Uterus (tissue), 4 donors: ENCODE measurements around the gene CD300LG. TPM values are rescaled to one million over a fixed set of nuclear protein-coding genes. Genes with fewer than 3 reads are reported as not detected.

Experiments used
- DNase-seq, 2 donors: peaks; one replicate each; pipeline ENCODE4 v3.0.0-alpha.2; 2019 to 2020
- H3K27ac ChIP-seq, 2 donors: fragments of 200-600 bp; sonication (generic); 1 replicate in 1 of 2; 2 replicates in 1 of 2; pipeline ENCODE4 v1.5.1; 2016 to 2018
- H3K27me3 ChIP-seq, 2 donors: fragments of 200-600 bp; sonication (generic); one replicate each; pipeline ENCODE4 v1.5.1; 2018 to 2019; ENCODE audit warnings: control low read depth in 1 of 2
- H3K36me3 ChIP-seq, 2 donors: fragments of 200-600 bp; sonication (generic); one replicate each; pipeline ENCODE4 v1.5.1; 2019; ENCODE audit warnings: control low read depth in 1 of 2
- H3K4me1 ChIP-seq, 2 donors: fragments of 200-600 bp; sonication (generic); one replicate each; pipeline ENCODE4 v1.5.1; 2018 to 2019; ENCODE audit warnings: control low read depth in 1 of 2
- H3K4me3 ChIP-seq, 2 donors: fragments of 200-600 bp; sonication (generic); 1 replicate in 1 of 2; 2 replicates in 1 of 2; pipeline ENCODE4 v1.5.1; 2018 to 2019; ENCODE audit warnings: mild to moderate bottlenecking in 1 of 2
- H3K9me3 ChIP-seq, 2 donors: fragments of 200-600 bp; sonication (generic); one replicate each; pipeline ENCODE4 v1.5.1; 2019; ENCODE audit warnings: control low read depth in 1 of 2
- CTCF ChIP-seq, 4 experiments: fragments of 200-600 bp in 2 of 4; fragments of 450-650 bp in 2 of 4; sonication (generic) in 2 of 4; IDR thresholded peaks; one replicate each; pipeline ENCODE4 v1.5.1; 2016 to 2019; ENCODE audit warnings: antibody characterized with exemption in 4 of 4, mild to moderate bottlenecking in 2 of 4, moderate library complexity in 1 of 4
- POLR2A ChIP-seq, 2 donors: fragments of 450-650 bp; IDR thresholded peaks; one replicate each; pipeline ENCODE4 v1.6.1; 2016; ENCODE audit warnings: antibody characterized with exemption in 2 of 2, mild to moderate bottlenecking in 1 of 2, moderate library complexity in 1 of 2
- intact Hi-C: fragments of 100-400 bp; cut with DNase I; formaldehyde crosslinking; loops from one replicate; pipeline ENCODE4 v1.15.1; 2023; ENCODE audit warnings: low total_unique reads
- total RNA-seq, 4 donors: library from RNA; depleted of rRNA in 3 of 4; stranded (reverse); fragments of >200 nt in 3 of 4; gene quantifications; one replicate each; pipeline versions ENCODE4 v1.1.0 to v1.2.4, GENCODE V29; 2014 to 2023
- donor health status: DM: yes; HTN: yes; CAD: no.

The CD300LG gene
- total RNA-seq, 4 donors from 2014 or later: 2.1 to 6.5 (median 6.2) TPM; not detected in 1

- Histone ChIP-seq H3K4me1 (peaks cover 0 to 3% of the 10 kb centered on the region in 2 donors), H3K27ac (no peak overlapping the region), H3K4me3 (no peak overlapping the region), H3K27me3 (no peaks in the 10 kb centered on the region), H3K36me3 (no peaks in the 10 kb centered on the region), H3K9me3 (no peaks in the 10 kb centered on the region)
- DNase-seq: no peak
- intact Hi-C loops: no loop called here
- TF ChIP-seq CTCF (IDR thresholded peaks at IDR 0.05): no peak
- no peak for TF ChIP-seq POLR2A (IDR thresholded peaks at IDR 0.05)
Observed at GRCh38 chr17:43830510-43831140, 16.4 kb upstream of the CD300LG start.

DNA sequence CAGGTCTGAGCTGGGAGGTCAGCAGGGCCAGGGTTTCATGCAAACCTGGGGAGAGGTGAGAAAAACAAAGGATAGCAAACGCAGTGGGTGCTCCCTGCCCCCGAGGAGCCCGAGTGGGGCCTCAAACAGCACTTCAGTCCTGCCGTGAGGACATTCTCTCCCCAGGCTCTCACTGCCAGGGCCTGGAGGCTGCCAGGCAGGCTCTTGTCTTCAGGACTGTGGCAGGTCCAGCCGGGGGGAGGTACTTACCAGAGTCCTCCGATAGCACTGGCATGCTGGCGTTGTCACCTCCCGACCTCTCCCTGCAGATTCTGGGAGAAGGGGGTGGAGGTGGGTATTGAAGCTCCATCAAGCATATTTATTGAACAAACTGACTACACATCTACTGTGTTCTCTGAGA, 15.3 kb upstream of the CD300LG start:
- no peaks in the 10 kb centered on the region for H3K27me3 ChIP-seq
- no peak for DNase-seq
- intact Hi-C loops: no loop called here

GRCh38 chr17:43832168-43832975, 14.6 kb upstream of the CD300LG start:
- Histone ChIP-seq H3K36me3 (no peaks in the 10 kb centered on the region), H3K4me3 (peak overlapping the region; percentile 48 to 77), H3K4me1 (peaks cover 0 to 3% of the 10 kb centered on the region in 2 donors), H3K27me3 (no peaks in the 10 kb centered on the region), H3K9me3 (no peaks in the 10 kb centered on the region), H3K27ac (peak overlapping the region; percentile 43 to 68)
- DNase-seq: peak; percentile 45 to 56
- intact Hi-C loops: no loop called here
- TF ChIP-seq POLR2A (IDR thresholded peaks at IDR 0.05) (no peak), CTCF (IDR thresholded peaks at IDR 0.05) (no peak)

More for the DNA sequence above, 15.3 kb upstream of the CD300LG start:
- Histone ChIP-seq H3K27ac (no peak overlapping the region), H3K9me3 (no peaks in the 10 kb centered on the region), H3K36me3 (no peaks in the 10 kb centered on the region), H3K4me3 (no peak overlapping the region), H3K4me1 (peaks cover 0 to 3% of the 10 kb centered on the region in 2 donors)
- no peak for TF ChIP-seq POLR2A (IDR thresholded peaks at IDR 0.05)
- no peak for TF ChIP-seq CTCF (IDR thresholded peaks at IDR 0.05)

DNA sequence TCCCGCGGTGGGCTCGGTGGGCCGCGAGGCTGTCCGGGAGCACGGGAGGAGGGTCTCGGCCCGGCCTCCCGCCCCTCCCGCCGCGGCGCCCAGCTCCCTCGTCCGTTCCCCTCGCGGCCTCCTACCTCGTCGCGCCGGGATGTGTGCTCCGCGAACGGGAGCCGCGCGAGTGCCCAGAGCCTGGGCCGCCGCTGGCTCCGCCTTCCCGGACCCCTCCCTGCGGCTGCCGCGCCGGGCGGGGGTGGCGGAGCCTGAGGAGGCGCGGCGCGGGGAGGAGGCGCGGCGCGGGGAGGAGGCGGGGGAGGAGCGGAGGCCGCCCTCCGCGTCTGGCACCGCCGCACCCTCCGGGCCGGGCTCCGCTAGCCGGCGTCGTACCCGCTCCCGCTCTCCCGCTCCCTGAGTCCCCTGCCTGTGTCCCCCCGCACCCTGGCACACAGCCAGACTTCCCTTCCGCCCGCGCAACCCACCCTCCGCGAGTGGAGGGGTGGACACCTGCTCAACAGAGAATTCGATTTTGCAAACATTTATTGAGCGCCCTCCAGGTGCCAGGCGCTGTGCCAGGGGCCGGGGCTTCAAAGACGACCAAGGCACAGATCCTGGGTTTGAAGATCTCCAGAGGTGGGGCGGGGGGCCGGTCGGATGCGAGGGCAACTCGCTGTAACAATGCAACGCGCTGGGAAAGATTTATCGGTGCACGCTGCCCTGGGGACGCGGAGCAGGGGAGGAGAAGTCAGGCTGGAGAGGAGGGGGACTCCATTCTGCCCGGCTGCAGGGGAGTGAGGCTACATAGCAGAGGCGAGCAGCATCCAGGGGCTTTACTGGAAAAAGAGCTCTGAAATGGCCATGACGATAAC, 13.8 kb upstream of the CD300LG start, which contains the start of gene MPP3:
Gene MPP3, minus strand, starts transcription at position 171 of the 854 bp plus-strand sequence. CDS start 1,240 bp downstream, outside the sequence.
- intact Hi-C loops: no loop called here
- peak within 1 kb of the TSS; percentile 48 to 77 for H3K4me3 ChIP-seq
- TF ChIP-seq CTCF (IDR thresholded peaks at IDR 0.05) (no peak), POLR2A (IDR thresholded peaks at IDR 0.05) (peak; percentile 29 to 69)
- no peaks in the 10 kb centered on the region for H3K36me3 ChIP-seq
- H3K27me3 ChIP-seq: no peaks in the 10 kb centered on the region
- H3K9me3 ChIP-seq: no peaks in the 10 kb centered on the region
- H3K27ac ChIP-seq: peak within 1 kb of the TSS; percentile 43 to 68
- DNase-seq: peak; percentile 45 to 72
- H3K4me1 ChIP-seq: peaks cover 0 to 3% of the 10 kb centered on the region in 2 donors
